CD14-positive monocyte (primary cell): ENCODE data around the gene AQP12A. TPM values are rescaled to one million over a fixed set of nuclear protein-coding genes. Genes with fewer than 3 reads are reported as not detected.

Experiments used
- DNase-seq, 3 donors: peaks; one replicate each; pipeline ENCODE4 v3.0.0-alpha.2; 2011 to 2022
- H2AFZ ChIP-seq: 2 replicates; pipeline ENCODE4 v1.6.0; 2012; ENCODE audit warnings: mild to moderate bottlenecking, low read depth, low read length, inconsistent platforms; ENCODE audit not compliant: insufficient read depth, poor library complexity, severe bottlenecking
- H3K27ac ChIP-seq, 2 donors: 1 replicate in 1 of 2; 2 replicates in 1 of 2; pipeline ENCODE4 v1.5.1; 2012 to 2013; ENCODE audit warnings: low read length in 2 of 2, control low read depth in 1 of 2, inconsistent platforms in 1 of 2, low read depth in 1 of 2, mild to moderate bottlenecking in 1 of 2
- H3K27me3 ChIP-seq, 2 donors: one replicate each; pipeline versions ENCODE4 v1.6.0 to v1.6.1; 2011 to 2013; ENCODE audit warnings: low read length in 2 of 2; ENCODE audit not compliant: control insufficient read depth in 2 of 2, insufficient read depth in 2 of 2
- H3K36me3 ChIP-seq, 2 donors: replicated peaks in 1 of 2; 1 replicate in 1 of 2; 2 replicates in 1 of 2; pipeline versions ENCODE4 v1.5.1 to v1.6.1; 2012 to 2013; ENCODE audit warnings: low read length in 2 of 2, control low read depth in 1 of 2, inconsistent platforms in 1 of 2, mild to moderate bottlenecking in 1 of 2; ENCODE audit not compliant: insufficient read depth in 2 of 2, control insufficient read depth in 1 of 2
- H3K4me1 ChIP-seq, 2 donors: 1 replicate in 1 of 2; 2 replicates in 1 of 2; pipeline versions ENCODE4 v1.5.1 to v1.6.1; 2012 to 2013; ENCODE audit warnings: low read length in 2 of 2, control low read depth in 1 of 2, inconsistent platforms in 1 of 2, mild to moderate bottlenecking in 1 of 2, moderate library complexity in 1 of 2; ENCODE audit not compliant: insufficient read depth in 2 of 2, control insufficient read depth in 1 of 2
- H3K4me2 ChIP-seq: replicated peaks from 2 replicates; pipeline ENCODE3; 2012; ENCODE audit warnings: low read length, moderate library complexity, mild to moderate bottlenecking; ENCODE audit not compliant: poor library complexity, severe bottlenecking; ENCODE audit errors: extremely low read depth
- H3K4me3 ChIP-seq, 3 experiments: fragments of 200-600 bp in 1 of 3; sonication (generic) in 1 of 3; replicated peaks in 1 of 3; 1 replicate in 2 of 3; 2 replicates in 1 of 3; pipeline ENCODE4 v1.5.1; 2011 to 2013; ENCODE audit warnings: low read length in 3 of 3, mild to moderate bottlenecking in 3 of 3, control low read depth in 2 of 3, low read depth in 2 of 3, inconsistent platforms in 1 of 3, moderate library complexity in 1 of 3
- H3K79me2 ChIP-seq: 2 replicates; pipeline ENCODE4 v1.6.0; 2012; ENCODE audit warnings: mild to moderate bottlenecking, control low read depth, inconsistent platforms, low read length, moderate library complexity; ENCODE audit not compliant: insufficient read depth
- H3K9ac ChIP-seq: 2 replicates; pipeline ENCODE4 v1.6.0; 2017; ENCODE audit warnings: low read length, mild to moderate bottlenecking; ENCODE audit not compliant: insufficient read depth, poor library complexity, severe bottlenecking
- H3K9me3 ChIP-seq, 2 donors: replicated peaks in 1 of 2; 1 replicate in 1 of 2; 2 replicates in 1 of 2; pipeline versions ENCODE4 v1.5.1 to v1.6.1; 2012 to 2013; ENCODE audit warnings: low read length in 2 of 2, control low read depth in 1 of 2; ENCODE audit not compliant: control insufficient read depth in 1 of 2, insufficient read depth in 1 of 2
- H4K20me1 ChIP-seq: 2 replicates; pipeline ENCODE4 v1.6.0; 2012; ENCODE audit warnings: mild to moderate bottlenecking, low read length, control low read depth, moderate library complexity; ENCODE audit not compliant: insufficient read depth
- H3K27ac Mint-ChIP-seq, 7 donors: one replicate each; pipeline ENCODE4 v1.8.0; 2020; ENCODE audit warnings: mild to moderate bottlenecking in 7 of 7, mixed read lengths in 7 of 7, moderate library complexity in 6 of 7, inconsistent platforms in 2 of 7
- H3K27me3 Mint-ChIP-seq, 3 donors: one replicate each; pipeline ENCODE4 v1.8.0; 2021 to 2022; ENCODE audit warnings: low read depth in 3 of 3, mild to moderate bottlenecking in 3 of 3, mixed read lengths in 3 of 3, moderate library complexity in 3 of 3, inconsistent platforms in 1 of 3
- H3K36me3 Mint-ChIP-seq, 2 donors: one replicate each; pipeline ENCODE4 v1.8.0; 2020; ENCODE audit warnings: mixed read lengths in 2 of 2, inconsistent platforms in 1 of 2, mild to moderate bottlenecking in 1 of 2
- H3K4me1 Mint-ChIP-seq: one replicate; pipeline ENCODE4 v1.8.0; 2020; ENCODE audit warnings: mild to moderate bottlenecking, mixed read lengths
- H3K4me3 Mint-ChIP-seq, 2 donors: one replicate each; pipeline ENCODE4 v1.8.0; 2020; ENCODE audit warnings: mild to moderate bottlenecking in 2 of 2, mixed read lengths in 2 of 2, moderate library complexity in 1 of 2
- H3K9me3 Mint-ChIP-seq, 7 donors: one replicate each; pipeline ENCODE4 v1.8.0; 2020 to 2022; ENCODE audit warnings: mixed read lengths in 7 of 7, mild to moderate bottlenecking in 6 of 7, moderate library complexity in 6 of 7, inconsistent platforms in 2 of 7
- WGBS: methylation state at CpG from one replicate; pipeline ENCODE4 v1.1.5; 2013; ENCODE audit warnings: missing lambda C conversion rate; ENCODE audit not compliant: insufficient coverage; 5-methylcytosine and 5-hydroxymethylcytosine counted together
- intact Hi-C, 2 donors: fragments of 100-400 bp; cut with micrococcal nuclease; formaldehyde crosslinking; loops; one replicate each; pipeline versions ENCODE4 v1.15.0 to v1.15.1; 2023
- polyA plus RNA-seq, 3 donors: library from polyadenylated mRNA; depleted of rRNA in 1 of 3; unstranded in 2 of 3; stranded (reverse) in 1 of 3; fragments of 300-500 nt in 2 of 3; fragments of >200 nt in 1 of 3; fragmentation: Illumina TruSeq in 2 of 3; gene quantifications; 1 replicate in 2 of 3; 2 replicates in 1 of 3; pipeline ENCODE4 v1.2.3, GENCODE V29; 2012 to 2021
- TF ChIP-seq, protein P1 (sequence below): fragments of 200-600 bp; IDR thresholded peaks from one replicate; pipeline ENCODE4 v1.8.0; 2022; ENCODE audit warnings: antibody characterized with exemption, mild to moderate bottlenecking

AQP12A gene
- polyA plus RNA-seq, 3 donors: not detected

DNA sequence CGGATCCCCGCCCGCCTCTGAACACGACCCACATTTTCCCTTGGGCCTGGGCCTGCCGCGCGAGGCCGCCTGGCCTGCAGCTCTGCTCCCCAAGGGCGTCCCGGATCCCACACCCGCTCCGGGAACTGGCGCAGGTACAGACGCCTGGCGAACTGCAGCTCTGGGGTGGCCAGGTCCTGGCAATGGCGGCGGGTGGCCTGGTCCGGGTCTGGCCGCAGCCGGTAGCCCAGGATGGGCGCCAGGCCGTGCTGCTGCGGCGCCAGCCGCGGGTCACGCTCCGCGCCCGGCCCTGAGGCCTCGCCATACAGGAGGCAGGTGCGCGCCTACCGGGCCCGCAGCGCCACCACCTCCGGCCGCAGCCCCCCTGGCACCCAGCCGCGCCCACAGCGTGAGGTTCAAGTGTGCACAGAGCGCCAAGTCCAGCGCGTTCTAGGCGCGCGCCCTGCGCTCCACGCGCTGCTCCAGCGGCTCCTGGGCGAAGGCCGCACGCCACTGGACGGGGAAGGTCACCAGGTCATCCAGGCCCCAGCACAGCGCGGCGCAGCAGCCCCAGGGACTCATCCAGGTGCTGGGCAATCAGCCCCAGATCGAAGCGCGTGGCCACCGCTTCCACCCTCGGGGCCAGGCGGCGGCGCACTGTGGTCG is 9.5 kb downstream of the AQP12A start:
- no peak overlapping the region for H3K27ac ChIP-seq
- H3K4me3 ChIP-seq: no peak overlapping the region
- H3K36me3 ChIP-seq: no peaks in the 10 kb centered on the region
- H4K20me1 ChIP-seq: no peaks in the 10 kb centered on the region
- H3K9me3 ChIP-seq: no peaks in the 10 kb centered on the region
- Mint-ChIP-seq H3K27me3 (peaks cover 5 to 7% (median 6%) of the 10 kb centered on the region in 3 donors), H3K27ac (no peak overlapping the region), H3K9me3 (no peaks in the 10 kb centered on the region), H3K4me3 (no peak overlapping the region), H3K36me3 (no peaks in the 10 kb centered on the region), H3K4me1 (peaks cover 15% of the 10 kb centered on the region)
- 87% methylated on average over 67 of the region's 67 CpGs for WGBS
- no peaks in the 10 kb centered on the region for H3K27me3 ChIP-seq
- intact Hi-C loops: loop anchor here (5.0 kb wide), 1 partner anchor 189 kb away; no protein-coding TSS in a partner anchor
- TF ChIP-seq, protein P1, sequence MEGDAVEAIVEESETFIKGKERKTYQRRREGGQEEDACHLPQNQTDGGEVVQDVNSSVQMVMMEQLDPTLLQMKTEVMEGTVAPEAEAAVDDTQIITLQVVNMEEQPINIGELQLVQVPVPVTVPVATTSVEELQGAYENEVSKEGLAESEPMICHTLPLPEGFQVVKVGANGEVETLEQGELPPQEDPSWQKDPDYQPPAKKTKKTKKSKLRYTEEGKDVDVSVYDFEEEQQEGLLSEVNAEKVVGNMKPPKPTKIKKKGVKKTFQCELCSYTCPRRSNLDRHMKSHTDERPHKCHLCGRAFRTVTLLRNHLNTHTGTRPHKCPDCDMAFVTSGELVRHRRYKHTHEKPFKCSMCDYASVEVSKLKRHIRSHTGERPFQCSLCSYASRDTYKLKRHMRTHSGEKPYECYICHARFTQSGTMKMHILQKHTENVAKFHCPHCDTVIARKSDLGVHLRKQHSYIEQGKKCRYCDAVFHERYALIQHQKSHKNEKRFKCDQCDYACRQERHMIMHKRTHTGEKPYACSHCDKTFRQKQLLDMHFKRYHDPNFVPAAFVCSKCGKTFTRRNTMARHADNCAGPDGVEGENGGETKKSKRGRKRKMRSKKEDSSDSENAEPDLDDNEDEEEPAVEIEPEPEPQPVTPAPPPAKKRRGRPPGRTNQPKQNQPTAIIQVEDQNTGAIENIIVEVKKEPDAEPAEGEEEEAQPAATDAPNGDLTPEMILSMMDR: no peak
- peaks cover 11 to 13% of the 10 kb centered on the region in 2 donors for H3K4me1 ChIP-seq
- no peaks in the 10 kb centered on the region for H3K79me2 ChIP-seq
- no peak overlapping the region for H3K9ac ChIP-seq
- no peak overlapping the region for H2AFZ ChIP-seq
- no peak for DNase-seq
- H3K4me2 ChIP-seq: no peak overlapping the region

DNA sequence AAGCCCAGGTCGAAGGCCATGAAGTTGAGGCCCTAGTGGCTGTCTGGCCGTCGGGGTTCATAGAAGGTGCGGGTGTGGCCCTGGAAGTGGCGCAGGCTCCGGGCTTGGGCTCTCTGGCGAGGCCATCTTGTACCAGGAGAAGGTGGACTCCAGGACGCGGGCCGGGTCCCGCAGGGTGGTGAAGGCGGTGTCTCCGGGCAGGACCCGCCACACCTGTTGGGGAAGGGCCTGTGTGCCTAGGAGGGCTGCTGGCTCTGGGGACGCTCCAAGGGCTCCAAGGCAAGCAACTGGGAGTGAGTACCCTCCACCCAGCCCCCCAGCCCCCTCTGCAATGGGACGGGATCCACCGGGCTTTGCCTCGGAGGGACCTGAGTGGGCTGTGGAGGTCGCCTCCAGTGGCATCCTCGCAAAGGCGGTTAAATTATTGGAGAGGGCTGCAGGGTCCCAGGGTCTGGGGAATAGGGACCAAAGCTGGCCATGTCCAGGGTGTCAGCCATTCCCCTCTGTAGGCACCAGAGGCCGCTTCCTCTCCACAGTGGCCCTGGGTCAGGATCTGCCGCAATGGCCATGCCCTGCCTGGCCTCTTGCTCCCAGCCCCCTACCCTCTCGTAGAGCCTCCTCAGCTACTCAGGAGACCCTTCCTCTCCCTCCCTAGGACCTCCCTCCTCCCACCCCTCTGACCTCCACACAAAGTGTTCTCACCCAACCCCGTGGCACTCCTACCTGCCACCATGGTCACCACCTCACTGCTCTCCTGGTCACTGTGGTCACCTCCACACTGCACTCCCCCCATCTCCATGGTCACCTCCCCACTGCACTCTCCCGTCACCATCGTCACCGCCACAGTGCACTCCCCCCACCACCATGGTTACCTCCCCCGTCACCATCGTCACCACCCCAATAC is 10.3 kb downstream of the AQP12A start:
- TF ChIP-seq, protein P1: no peak
- Histone ChIP-seq H3K9me3 (no peaks in the 10 kb centered on the region), H2AFZ (no peak overlapping the region), H3K27ac (no peak overlapping the region), H3K27me3 (no peaks in the 10 kb centered on the region), H3K36me3 (no peaks in the 10 kb centered on the region), H3K4me1 (peaks cover 14 to 17% of the 10 kb centered on the region in 2 donors), H3K4me3 (no peak overlapping the region), H3K79me2 (no peaks in the 10 kb centered on the region), H3K4me2 (no peak overlapping the region), H3K9ac (no peak overlapping the region), H4K20me1 (no peaks in the 10 kb centered on the region)
- intact Hi-C loops: loop anchor here (5.0 kb wide), 1 partner anchor 190 kb away; no protein-coding TSS in a partner anchor
- Mint-ChIP-seq H3K27ac (peak overlapping the region in 1 of 7 donors; percentile 59), H3K4me1 (peaks cover 19% of the 10 kb centered on the region), H3K4me3 (no peak overlapping the region), H3K27me3 (peaks cover 5 to 7% (median 6%) of the 10 kb centered on the region in 3 donors), H3K9me3 (no peaks in the 10 kb centered on the region), H3K36me3 (no peaks in the 10 kb centered on the region)
- DNase-seq: no peak
- WGBS: 97% methylated on average over 16 of the region's 30 CpGs
